ENCODE results near the gene PITRM1. TPM values are rescaled to one million over a fixed set of nuclear protein-coding genes. Genes with fewer than 3 reads are reported as not detected.
A peak's percentile ranks its signal among the peaks of the same experiment; 100 is the strongest.

The PITRM1 gene
- total and polyA plus RNA-seq, 2 donors (not counting 3 experiments of a cell fraction or from before 2014, with no cell fraction given), result 83.2 to 145 TPM

- TF ChIP-seq POLR2A (IDR thresholded peaks at IDR 0.05; ENCODE audit: low read depth, low read length) (no peak), EZH2 (IDR thresholded peaks at IDR 0.05; ENCODE audit: borderline replicate concordance, low read depth, low read length, severe bottlenecking) (no peak), GATA2 (IDR thresholded peaks at IDR 0.05; ENCODE audit: insufficient read depth, insufficient read length, low read depth, low read length) (no peak), POLR2AphosphoS5 (IDR thresholded peaks at IDR 0.05; ENCODE audit: insufficient read depth, low read depth, low read length) (peak; percentile 62), FOS (IDR thresholded peaks at IDR 0.05; ENCODE audit: borderline replicate concordance, insufficient read depth, low read length) (peak; percentile 84), CTCF (IDR thresholded peaks at IDR 0.05; ENCODE audit: extremely low read depth in 1 of 2, insufficient read depth in 1 of 2, low read depth in 1 of 2, low read length in 2 of 2) (no peak), MAX (IDR thresholded peaks at IDR 0.05; ENCODE audit: insufficient read depth, insufficient read length) (no peak), MYC (IDR thresholded peaks at IDR 0.05; ENCODE audit: low read depth, low read length) (no peak), JUN (IDR thresholded peaks at IDR 0.05; ENCODE audit: borderline replicate concordance, insufficient read depth, insufficient read length, low read depth) (peak; percentile 58)
- Histone ChIP-seq H3K9me1 (replicated peaks; ENCODE audit: control insufficient read depth, extremely low read depth, insufficient read depth, low read length) (no peaks in the 10 kb centered on the region), H2AFZ (ENCODE audit: low read depth, low read length) (no peak overlapping the region), H3K4me2 (ENCODE audit: insufficient read depth, low read length) (peak overlapping the region; percentile 75), H3K4me1 (ENCODE audit: control insufficient read depth, extremely low read depth, insufficient read depth, low read length) (peaks cover 80% of the 10 kb centered on the region), H3K9me3 (replicated peaks; ENCODE audit: control insufficient read depth, insufficient read depth, low read length) (no peaks in the 10 kb centered on the region), H3K4me3 (replicated peaks in 1 of 3; ENCODE audit: insufficient read depth in 1 of 3, low read depth in 1 of 3, low read length in 3 of 3) (no peak overlapping the region), H3K27me3 (ENCODE audit: control insufficient read depth in 2 of 2, insufficient read depth in 2 of 2, low read length in 2 of 2) (no peaks in the 10 kb centered on the region), H3K79me2 (ENCODE audit: control insufficient read depth, insufficient read depth, low read length) (peaks cover 71% of the 10 kb centered on the region), H3K36me3 (ENCODE audit: control insufficient read depth in 2 of 2, extremely low read depth in 1 of 2, insufficient read depth in 2 of 2, low read length in 2 of 2) (peaks cover 0 to 8% of the 10 kb centered on the region in 2 experiments), H4K20me1 (replicated peaks; ENCODE audit: control insufficient read depth, extremely low read depth, insufficient read depth, low read length) (no peaks in the 10 kb centered on the region), H3K27ac (ENCODE audit: insufficient read depth, low read depth, low read length) (peak overlapping the region; percentile 97), H3K9ac (replicated peaks; ENCODE audit: extremely low read depth, insufficient read depth, low read length) (peak overlapping the region; percentile 79)
- FAIRE-seq, result peak; percentile 70
- intact Hi-C loops (cut with micrococcal nuclease), result loop anchor here (1.0 to 10.0 kb wide), 2 partner anchors 20 to 1684 kb away; no protein-coding TSS in a partner anchor
- POLR2A ChIA-PET, result interaction anchor here (1.3 kb wide), 1 partner anchor 20 kb away, joined by 5 read pairs; no protein-coding TSS in a partner anchor
- peak; percentile 86 for DNase-seq (ENCODE audit: low read depth, low spot score)
- BruUV-seq (replicated peaks), result TSS peak; percentile 5
- dilution Hi-C loops (cut with MboI; ENCODE audit: extremely low pct_ligation_motif_present, low sequenced_read_pairs), result no loop called here
- CTCF ChIA-PET, result interaction anchor here (0.7 to 2.0 kb wide), 10 partner anchors 9 to 46 kb away, joined by 3 to 14 read pairs (median 4); no protein-coding TSS in a partner anchor
These were observed 81.4 kb downstream of the PITRM1 start for GRCh38 chr10:3090914-3091787.

All from endothelial cell of umbilical vein (primary cell).